Left ventricle myocardium inferior (tissue), 1 donor: ENCODE measurements around the gene ACO1. TPM values are rescaled to one million over a fixed set of nuclear protein-coding genes. Genes with fewer than 3 reads are reported as not detected.
A peak's percentile ranks its signal among the peaks of the same experiment; 100 is the strongest.

Source experiments
- DNase-seq: peaks from one replicate; pipeline ENCODE4 v3.0.0-alpha.2; 2020
- H3K27ac ChIP-seq: fragments of 200-600 bp; replicated peaks from 2 replicates; pipeline ENCODE4 v1.8.0; 2021
- H3K27me3 ChIP-seq: fragments of 200-600 bp; 2 replicates; pipeline ENCODE4 v1.8.0; 2021; ENCODE audit warnings: low read depth
- H3K36me3 ChIP-seq: fragments of 200-600 bp; 2 replicates; pipeline ENCODE4 v1.8.0; 2021
- H3K4me1 ChIP-seq: fragments of 200-600 bp; 2 replicates; pipeline ENCODE4 v1.8.0; 2021
- H3K4me3 ChIP-seq: fragments of 200-600 bp; 2 replicates; pipeline ENCODE4 v1.8.0; 2021; ENCODE audit warnings: mild to moderate bottlenecking, moderate library complexity
- H3K9me3 ChIP-seq: fragments of 200-600 bp; replicated peaks from 2 replicates; pipeline ENCODE4 v1.8.0; 2021
- intact Hi-C: fragments of 100-400 bp; cut with micrococcal nuclease; formaldehyde crosslinking; loops from one replicate; pipeline ENCODE4 v1.11.0; 2022
- total RNA-seq: library from RNA; stranded (reverse); fragmentation: NEBNext Ultra II Directional; extraction: Animal tissue kit (Norgen Biotek cat#: 25700); gene quantifications from one replicate; pipeline ENCODE4 v1.2.1, GENCODE V29; 2021
- TF ChIP-seq, protein P1 (sequence below): fragments of 200-600 bp; IDR thresholded peaks from 2 replicates; pipeline ENCODE4 v1.8.0; 2021; ENCODE audit warnings: antibody characterized with exemption, mild to moderate bottlenecking, borderline replicate concordance
- donor health status: DM: no; HTN: yes; CAD: no; lungs with severe emphysema.

The ACO1 gene
- total RNA-seq, 1 donor from 2014 or later = 62.7 TPM

DNA sequence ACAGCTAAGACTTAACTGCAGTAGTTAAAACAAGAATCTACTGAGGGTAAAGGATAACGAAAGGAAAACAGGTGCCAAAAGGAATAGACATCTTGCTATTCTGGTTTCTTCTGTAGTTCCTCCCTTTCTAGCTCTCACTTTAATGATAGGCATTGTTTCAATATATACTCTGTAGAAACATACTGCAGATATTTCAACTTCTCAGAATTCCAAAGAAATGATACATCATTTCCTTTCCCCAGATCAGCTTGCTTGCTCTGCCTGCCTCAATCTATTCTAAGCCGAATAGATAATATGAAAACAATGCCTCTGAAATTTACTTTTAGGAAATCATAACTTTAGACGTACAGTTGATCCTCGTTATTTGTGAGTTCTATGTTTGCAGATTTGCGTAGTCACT, 46.3 kb downstream of the ACO1 start:
- intact Hi-C loops = loop anchor here (10.0 kb wide), 1 partner anchor 46 kb away; the partner anchor contains the start of gene ACO1
- no peak for DNase-seq
- TF ChIP-seq, protein P1, sequence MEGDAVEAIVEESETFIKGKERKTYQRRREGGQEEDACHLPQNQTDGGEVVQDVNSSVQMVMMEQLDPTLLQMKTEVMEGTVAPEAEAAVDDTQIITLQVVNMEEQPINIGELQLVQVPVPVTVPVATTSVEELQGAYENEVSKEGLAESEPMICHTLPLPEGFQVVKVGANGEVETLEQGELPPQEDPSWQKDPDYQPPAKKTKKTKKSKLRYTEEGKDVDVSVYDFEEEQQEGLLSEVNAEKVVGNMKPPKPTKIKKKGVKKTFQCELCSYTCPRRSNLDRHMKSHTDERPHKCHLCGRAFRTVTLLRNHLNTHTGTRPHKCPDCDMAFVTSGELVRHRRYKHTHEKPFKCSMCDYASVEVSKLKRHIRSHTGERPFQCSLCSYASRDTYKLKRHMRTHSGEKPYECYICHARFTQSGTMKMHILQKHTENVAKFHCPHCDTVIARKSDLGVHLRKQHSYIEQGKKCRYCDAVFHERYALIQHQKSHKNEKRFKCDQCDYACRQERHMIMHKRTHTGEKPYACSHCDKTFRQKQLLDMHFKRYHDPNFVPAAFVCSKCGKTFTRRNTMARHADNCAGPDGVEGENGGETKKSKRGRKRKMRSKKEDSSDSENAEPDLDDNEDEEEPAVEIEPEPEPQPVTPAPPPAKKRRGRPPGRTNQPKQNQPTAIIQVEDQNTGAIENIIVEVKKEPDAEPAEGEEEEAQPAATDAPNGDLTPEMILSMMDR = no peak
- Histone ChIP-seq H3K36me3 (peaks cover 95% of the 10 kb centered on the region), H3K27me3 (no peaks in the 10 kb centered on the region), H3K27ac (no peak overlapping the region), H3K4me1 (peaks cover 14% of the 10 kb centered on the region), H3K4me3 (no peak overlapping the region), H3K9me3 (no peaks in the 10 kb centered on the region)

GRCh38 chr9:32431196-32431595, 46.8 kb downstream of the ACO1 start:
- TF ChIP-seq, protein P1 = no peak
- Histone ChIP-seq H3K27me3 (no peaks in the 10 kb centered on the region), H3K27ac (no peak overlapping the region), H3K4me3 (no peak overlapping the region), H3K4me1 (peaks cover 12% of the 10 kb centered on the region), H3K36me3 (peaks cover 95% of the 10 kb centered on the region), H3K9me3 (no peaks in the 10 kb centered on the region)
- no peak for DNase-seq
- intact Hi-C loops = loop anchor here (10.0 kb wide), 1 partner anchor 46 kb away; the partner anchor contains the start of gene ACO1

GRCh38 chr9:32431940-32432555, 47.6 kb downstream of the ACO1 start:
- TF ChIP-seq, protein P1 = peak; percentile 69
- peaks cover 3% of the 10 kb centered on the region for H3K4me1 ChIP-seq
- peak; percentile 30 for DNase-seq
- peaks cover 96% of the 10 kb centered on the region for H3K36me3 ChIP-seq
- no peak overlapping the region for H3K4me3 ChIP-seq
- no peaks in the 10 kb centered on the region for H3K27me3 ChIP-seq
- intact Hi-C loops = loop anchor here (10.0 kb wide), 1 partner anchor 47 kb away; the partner anchor contains the start of gene ACO1
- no peaks in the 10 kb centered on the region for H3K9me3 ChIP-seq
- H3K27ac ChIP-seq = no peak overlapping the region

- Histone ChIP-seq H3K4me3 (no peak overlapping the region), H3K4me1 (no peaks in the 10 kb centered on the region), H3K36me3 (peaks cover 98% of the 10 kb centered on the region), H3K27ac (no peak overlapping the region), H3K27me3 (no peaks in the 10 kb centered on the region), H3K9me3 (no peaks in the 10 kb centered on the region)
- TF ChIP-seq, protein P1 = no peak
- intact Hi-C loops = loop anchor here (10.0 kb wide), 1 partner anchor 50 kb away; the partner anchor contains the start of gene ACO1
- DNase-seq = no peak
These were observed 50.4 kb downstream of the ACO1 start for GRCh38 chr9:32434892-32435291.

GRCh38 chr9:32441678-32442077, 57.2 kb downstream of the ACO1 start:
- Histone ChIP-seq H3K9me3 (peaks cover 8% of the 10 kb centered on the region), H3K4me1 (no peaks in the 10 kb centered on the region), H3K27ac (no peak overlapping the region), H3K27me3 (no peaks in the 10 kb centered on the region), H3K4me3 (no peak overlapping the region), H3K36me3 (peaks cover 96% of the 10 kb centered on the region)
- TF ChIP-seq, protein P1 = no peak
- DNase-seq = no peak
- intact Hi-C loops = no loop called here
